GM06990 (cell line): ENCODE results near the gene FAM89A.
"Not testable (repeated sequence)": the region's sequence is repeated elsewhere in the genome, so short reads cannot be mapped to it uniquely, and the experiment has no call there.

Experiments
- DNase-seq: peaks from one replicate; pipeline ENCODE4 v3.0.0-alpha.2; 2011; ENCODE audit not compliant: insufficient read length; ENCODE audit errors: extremely low read depth
- H3K27me3 ChIP-seq: replicated peaks from 2 replicates; pipeline ENCODE4 v1.6.0; 2011; ENCODE audit warnings: low read length; ENCODE audit not compliant: control insufficient read depth, insufficient read depth
- H3K36me3 ChIP-seq: 2 replicates; pipeline ENCODE4 v1.5.1; 2011; ENCODE audit warnings: low read length; ENCODE audit not compliant: control insufficient read depth, insufficient read depth
- H3K4me3 ChIP-seq: replicated peaks from 2 replicates; pipeline ENCODE4 v1.5.1; 2011; ENCODE audit warnings: low read depth, mild to moderate bottlenecking, control low read depth, low read length
- CTCF ChIP-seq: IDR thresholded peaks from 2 replicates; pipeline ENCODE4 v1.5.1; 2011; ENCODE audit warnings: low read length, control low read depth, mild to moderate bottlenecking, inconsistent platforms; ENCODE audit not compliant: insufficient read depth, poor library complexity, severe bottlenecking

FAM89A gene

GRCh38 chr1:231032963-231033362 lies 7.1 kb downstream of the FAM89A start:
- Histone ChIP-seq H3K4me3 (no peak overlapping the region), H3K27me3 (no peaks in the 10 kb centered on the region), H3K36me3 (no peaks in the 10 kb centered on the region)
- no peak for TF ChIP-seq CTCF
- no peak for DNase-seq

GRCh38 chr1:231029841-231030240 lies 10.2 kb downstream of the FAM89A start:
- no peaks in the 10 kb centered on the region for H3K27me3 ChIP-seq
- no peaks in the 10 kb centered on the region for H3K36me3 ChIP-seq
- no peak overlapping the region for H3K4me3 ChIP-seq
- no peak for DNase-seq
- no peak for TF ChIP-seq CTCF

DNA sequence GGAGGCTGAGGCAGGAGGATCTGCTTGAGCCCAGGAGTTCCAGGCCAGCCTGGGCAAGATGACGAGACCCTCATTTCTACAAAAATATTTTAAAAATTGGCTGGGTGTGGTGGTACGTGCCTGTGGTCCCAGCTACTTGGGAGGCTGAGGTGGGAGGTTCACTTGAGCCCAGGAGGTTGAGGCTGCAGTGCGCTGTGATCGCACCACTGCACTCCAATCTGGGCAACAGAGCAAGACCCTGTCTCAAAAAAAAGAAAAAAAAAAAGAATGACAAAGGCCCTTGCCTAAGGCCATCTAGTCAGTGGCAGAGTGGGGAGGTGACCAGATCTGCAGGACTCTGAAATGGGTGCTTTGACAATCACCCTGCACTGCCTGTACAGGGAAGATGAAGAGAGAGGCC lies 10.8 kb downstream of the FAM89A start:
- H3K27me3 ChIP-seq, DNase-seq, H3K36me3 ChIP-seq, H3K4me3 ChIP-seq: not testable (repeated sequence)

DNA sequence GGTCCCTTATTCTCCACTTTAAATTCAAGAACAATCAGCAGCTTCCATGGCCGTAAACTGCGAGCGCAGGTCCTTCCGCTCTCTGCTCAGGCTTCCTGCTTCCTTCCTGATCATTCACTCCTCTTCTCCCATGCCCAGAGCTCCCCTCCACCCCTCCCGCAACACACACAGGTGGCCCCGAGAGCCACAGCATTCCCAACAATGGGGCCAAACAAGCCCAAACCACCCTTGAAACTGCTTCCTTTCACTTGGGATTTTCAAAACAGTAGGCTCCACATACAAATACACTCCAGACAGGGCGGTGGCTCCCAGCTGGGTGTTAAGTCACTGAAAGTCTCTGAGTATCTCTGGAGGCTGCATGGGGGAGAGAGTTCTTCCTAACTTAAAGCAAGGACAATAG lies 11.4 kb downstream of the FAM89A start:
- DNase-seq = no peak
- no peak for TF ChIP-seq CTCF
- H3K27me3 ChIP-seq = no peaks in the 10 kb centered on the region
- no peak overlapping the region for H3K4me3 ChIP-seq
- no peaks in the 10 kb centered on the region for H3K36me3 ChIP-seq

- DNase-seq = no peak
- H3K36me3 ChIP-seq = no peaks in the 10 kb centered on the region
- H3K4me3 ChIP-seq = no peak overlapping the region
- no peak for TF ChIP-seq CTCF
- H3K27me3 ChIP-seq = no peaks in the 10 kb centered on the region
These were observed 12.1 kb downstream of the FAM89A start for GRCh38 chr1:231027971-231028370.

DNA sequence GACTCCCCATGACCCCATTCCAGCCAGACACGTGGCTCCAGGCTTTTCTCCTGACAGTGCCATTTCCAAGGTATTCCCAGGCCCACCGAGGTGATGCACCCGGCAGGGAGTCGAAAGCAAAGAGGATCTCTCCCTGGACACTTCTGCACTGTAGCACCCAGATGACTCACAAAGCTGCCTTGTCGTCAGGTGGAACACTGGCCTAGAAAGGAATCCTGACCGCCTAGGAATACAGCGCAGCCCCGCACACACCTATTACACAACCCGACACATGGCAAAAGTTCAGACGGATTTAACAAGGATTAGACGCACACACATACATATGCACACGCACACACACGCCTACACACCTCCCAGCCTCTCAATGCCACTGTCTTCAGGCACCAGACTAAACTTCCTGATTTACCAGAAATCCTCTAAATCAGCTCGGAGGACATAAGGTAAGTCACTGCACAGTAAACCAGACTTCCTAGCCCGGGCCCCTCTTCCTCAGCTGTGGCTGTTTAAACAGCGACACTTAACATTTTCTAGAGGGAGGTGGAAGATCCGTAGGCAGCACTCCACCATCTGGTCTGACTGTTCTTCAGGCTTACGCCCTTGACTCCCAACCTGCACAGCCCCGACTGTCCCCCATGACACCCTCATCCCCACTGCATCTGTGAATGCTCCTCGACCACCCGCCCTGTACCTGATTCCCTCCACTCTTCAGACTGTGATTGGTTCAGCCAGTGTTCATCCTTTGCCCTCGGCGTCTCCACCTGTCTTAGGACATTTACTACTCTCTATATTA lies 12.7 kb downstream of the FAM89A start:
- TF ChIP-seq CTCF = no peak
- Histone ChIP-seq H3K36me3 (no peaks in the 10 kb centered on the region), H3K27me3 (no peaks in the 10 kb centered on the region), H3K4me3 (no peak overlapping the region)
- DNase-seq = no peak
